Loucy (cell line): ENCODE results near the gene CCDC90B.

Experiments
- H2AFZ ChIP-seq: fragments of 200-600 bp; sonication (generic); 2 replicates; pipeline ENCODE4 v1.6.0; 2016; ENCODE audit warnings: antibody characterized with exemption, mild to moderate bottlenecking, low read length, moderate library complexity
- H3F3A ChIP-seq: fragments of 200-600 bp; 2 replicates; pipeline ENCODE4 v1.6.0; 2016; ENCODE audit warnings: antibody characterized with exemption, low read depth, mild to moderate bottlenecking
- H3K27me3 ChIP-seq: fragments of 200-600 bp; sonication (generic); 2 replicates; pipeline ENCODE4 v1.6.1; 2014; ENCODE audit warnings: low read length, mild to moderate bottlenecking; ENCODE audit not compliant: insufficient read depth, poor library complexity, severe bottlenecking
- H3K36me3 ChIP-seq: fragments of 200-600 bp; sonication (generic); 2 replicates; pipeline ENCODE4 v1.6.1; 2016; ENCODE audit warnings: low read length; ENCODE audit not compliant: insufficient read depth
- H3K4me1 ChIP-seq: fragments of 200-600 bp; sonication (generic); 2 replicates; pipeline ENCODE4 v1.5.1; 2014; ENCODE audit warnings: low read length, mild to moderate bottlenecking; ENCODE audit not compliant: insufficient read depth, poor library complexity, severe bottlenecking
- H3K4me2 ChIP-seq: fragments of 200-600 bp; sonication (generic); 2 replicates; pipeline ENCODE4 v1.6.0; 2014; ENCODE audit warnings: antibody characterized with exemption, low read length, low read depth, mild to moderate bottlenecking; ENCODE audit not compliant: poor library complexity, severe bottlenecking
- H3K4me3 ChIP-seq: fragments of 200-600 bp; sonication (generic); 2 replicates; pipeline ENCODE4 v1.5.1; 2014; ENCODE audit warnings: low read length, mild to moderate bottlenecking, mixed read lengths; ENCODE audit not compliant: poor library complexity, severe bottlenecking
- H3K79me2 ChIP-seq: fragments of 200-600 bp; sonication (generic); 2 replicates; pipeline ENCODE4 v1.6.1; 2014; ENCODE audit warnings: low read length; ENCODE audit not compliant: insufficient read depth
- H3K9ac ChIP-seq: fragments of 200-600 bp; sonication (generic); 2 replicates; pipeline ENCODE4 v1.6.0; 2014; ENCODE audit warnings: mild to moderate bottlenecking, low read depth, low read length, moderate library complexity; ENCODE audit not compliant: poor library complexity, severe bottlenecking
- H3K9me2 ChIP-seq: fragments of 200-600 bp; sonication (generic); replicated peaks from 2 replicates; pipeline ENCODE4 v1.6.1; 2016; ENCODE audit warnings: low read depth, low read length, mixed read lengths
- H3K9me3 ChIP-seq: fragments of 200-600 bp; sonication (generic); 2 replicates; pipeline ENCODE4 v1.6.1; 2014; ENCODE audit warnings: mild to moderate bottlenecking, antibody characterized with exemption, low read length, low read depth; ENCODE audit not compliant: insufficient read depth
- H4K20me1 ChIP-seq: fragments of 200-600 bp; sonication (generic); 2 replicates; pipeline ENCODE4 v1.6.0; 2014; ENCODE audit warnings: antibody characterized with exemption, low read length, mild to moderate bottlenecking; ENCODE audit not compliant: insufficient read depth, poor library complexity, severe bottlenecking
- EZH2phosphoT487 ChIP-seq: fragments of 200-600 bp; IDR thresholded peaks from 2 replicates; pipeline ENCODE4 v1.6.1; 2018; ENCODE audit warnings: antibody characterized with exemption, mild to moderate bottlenecking, moderate library complexity, borderline replicate concordance
- TF ChIP-seq, protein P1 (sequence below): fragments of 200-600 bp; sonication (generic); conservative IDR thresholded peaks from 2 replicates; pipeline ENCODE4 v1.5.1; 2014; ENCODE audit warnings: mild to moderate bottlenecking, antibody characterized with exemption, low read length

Gene CCDC90B

DNA sequence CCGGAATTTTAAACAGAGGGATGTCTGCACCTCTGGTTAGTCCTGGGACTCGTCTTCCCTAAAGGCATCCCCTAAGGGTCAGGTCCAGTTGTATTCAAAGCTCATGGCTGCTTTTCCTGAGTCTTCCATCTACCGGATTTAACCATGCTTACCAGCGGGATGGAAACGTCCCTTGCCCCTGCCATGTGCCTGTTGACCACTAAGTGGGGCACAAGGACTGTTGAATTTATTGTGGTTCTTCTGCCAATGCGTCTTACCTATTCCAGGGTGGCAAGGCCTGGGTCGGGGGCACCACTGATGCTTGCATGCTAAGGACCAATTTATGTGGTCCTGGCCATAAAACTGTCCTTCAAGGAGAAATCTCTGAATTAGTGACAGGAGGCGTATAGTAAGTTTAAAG lies 67.1 kb downstream of the CCDC90B start:
- Histone ChIP-seq H2AFZ (no peak overlapping the region), H3K27me3 (no peaks in the 10 kb centered on the region), H3K4me2 (no peak overlapping the region), H3K9me2 (no peaks in the 10 kb centered on the region), H3K4me3 (no peak overlapping the region), H4K20me1 (no peaks in the 10 kb centered on the region), H3K9ac (no peak overlapping the region), H3K9me3 (no peaks in the 10 kb centered on the region), H3K36me3 (no peaks in the 10 kb centered on the region), H3K4me1 (no peaks in the 10 kb centered on the region), H3K79me2 (no peaks in the 10 kb centered on the region), H3F3A (no peaks in the 10 kb centered on the region)
- TF ChIP-seq EZH2phosphoT487, result no peak
- TF ChIP-seq, protein P1, sequence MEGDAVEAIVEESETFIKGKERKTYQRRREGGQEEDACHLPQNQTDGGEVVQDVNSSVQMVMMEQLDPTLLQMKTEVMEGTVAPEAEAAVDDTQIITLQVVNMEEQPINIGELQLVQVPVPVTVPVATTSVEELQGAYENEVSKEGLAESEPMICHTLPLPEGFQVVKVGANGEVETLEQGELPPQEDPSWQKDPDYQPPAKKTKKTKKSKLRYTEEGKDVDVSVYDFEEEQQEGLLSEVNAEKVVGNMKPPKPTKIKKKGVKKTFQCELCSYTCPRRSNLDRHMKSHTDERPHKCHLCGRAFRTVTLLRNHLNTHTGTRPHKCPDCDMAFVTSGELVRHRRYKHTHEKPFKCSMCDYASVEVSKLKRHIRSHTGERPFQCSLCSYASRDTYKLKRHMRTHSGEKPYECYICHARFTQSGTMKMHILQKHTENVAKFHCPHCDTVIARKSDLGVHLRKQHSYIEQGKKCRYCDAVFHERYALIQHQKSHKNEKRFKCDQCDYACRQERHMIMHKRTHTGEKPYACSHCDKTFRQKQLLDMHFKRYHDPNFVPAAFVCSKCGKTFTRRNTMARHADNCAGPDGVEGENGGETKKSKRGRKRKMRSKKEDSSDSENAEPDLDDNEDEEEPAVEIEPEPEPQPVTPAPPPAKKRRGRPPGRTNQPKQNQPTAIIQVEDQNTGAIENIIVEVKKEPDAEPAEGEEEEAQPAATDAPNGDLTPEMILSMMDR, result peak; percentile 40
